GM12875 (cell line): ENCODE results near the gene TMPRSS4.

ENCODE experiments used
- H3K4me3 ChIP-seq: one replicate; pipeline ENCODE4 v1.5.1; 2011; ENCODE audit warnings: low read depth, low read length, control low read depth
- TF ChIP-seq, protein P1 (sequence below): IDR thresholded peaks from 2 replicates; pipeline ENCODE4 v1.5.1; 2011; ENCODE audit warnings: low read depth, mild to moderate bottlenecking, control low read depth, inconsistent platforms, low read length, moderate library complexity, borderline replicate concordance; ENCODE audit not compliant: insufficient read depth

TMPRSS4 gene

DNA sequence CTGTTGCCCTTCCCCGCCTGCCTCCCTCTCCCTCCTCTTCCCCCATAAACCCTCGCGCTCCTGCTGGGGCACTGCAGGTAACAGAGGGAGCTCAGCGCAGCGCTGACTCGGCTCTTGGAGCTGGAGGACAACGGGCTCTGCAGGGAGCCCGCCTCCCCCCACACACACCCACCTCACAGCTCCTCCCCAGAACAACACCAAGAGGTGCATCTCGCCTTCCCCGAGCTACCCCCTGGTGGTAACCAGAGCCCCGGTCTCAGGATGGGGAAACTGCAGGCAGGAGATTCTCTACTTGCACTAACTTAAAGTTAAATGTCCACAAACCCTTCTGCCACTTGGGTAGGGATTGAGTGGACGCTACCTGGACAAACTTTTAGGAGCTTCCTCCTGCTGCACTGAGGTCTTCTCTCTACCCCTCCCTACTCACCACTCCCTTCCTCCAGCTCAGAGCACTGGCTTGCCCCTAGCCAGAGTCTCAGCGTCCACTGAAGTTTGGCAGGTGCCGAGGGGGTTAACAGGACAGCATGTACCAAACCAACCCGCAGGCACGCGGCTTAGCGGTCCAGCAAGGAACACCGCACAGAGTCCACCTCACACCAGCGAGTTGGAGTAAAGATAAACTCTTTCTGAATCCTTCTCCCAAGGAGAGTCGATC is 79.8 kb downstream of the TMPRSS4 start:
- TF ChIP-seq, protein P1, sequence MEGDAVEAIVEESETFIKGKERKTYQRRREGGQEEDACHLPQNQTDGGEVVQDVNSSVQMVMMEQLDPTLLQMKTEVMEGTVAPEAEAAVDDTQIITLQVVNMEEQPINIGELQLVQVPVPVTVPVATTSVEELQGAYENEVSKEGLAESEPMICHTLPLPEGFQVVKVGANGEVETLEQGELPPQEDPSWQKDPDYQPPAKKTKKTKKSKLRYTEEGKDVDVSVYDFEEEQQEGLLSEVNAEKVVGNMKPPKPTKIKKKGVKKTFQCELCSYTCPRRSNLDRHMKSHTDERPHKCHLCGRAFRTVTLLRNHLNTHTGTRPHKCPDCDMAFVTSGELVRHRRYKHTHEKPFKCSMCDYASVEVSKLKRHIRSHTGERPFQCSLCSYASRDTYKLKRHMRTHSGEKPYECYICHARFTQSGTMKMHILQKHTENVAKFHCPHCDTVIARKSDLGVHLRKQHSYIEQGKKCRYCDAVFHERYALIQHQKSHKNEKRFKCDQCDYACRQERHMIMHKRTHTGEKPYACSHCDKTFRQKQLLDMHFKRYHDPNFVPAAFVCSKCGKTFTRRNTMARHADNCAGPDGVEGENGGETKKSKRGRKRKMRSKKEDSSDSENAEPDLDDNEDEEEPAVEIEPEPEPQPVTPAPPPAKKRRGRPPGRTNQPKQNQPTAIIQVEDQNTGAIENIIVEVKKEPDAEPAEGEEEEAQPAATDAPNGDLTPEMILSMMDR: no peak
- H3K4me3 ChIP-seq: no peak overlapping the region

DNA sequence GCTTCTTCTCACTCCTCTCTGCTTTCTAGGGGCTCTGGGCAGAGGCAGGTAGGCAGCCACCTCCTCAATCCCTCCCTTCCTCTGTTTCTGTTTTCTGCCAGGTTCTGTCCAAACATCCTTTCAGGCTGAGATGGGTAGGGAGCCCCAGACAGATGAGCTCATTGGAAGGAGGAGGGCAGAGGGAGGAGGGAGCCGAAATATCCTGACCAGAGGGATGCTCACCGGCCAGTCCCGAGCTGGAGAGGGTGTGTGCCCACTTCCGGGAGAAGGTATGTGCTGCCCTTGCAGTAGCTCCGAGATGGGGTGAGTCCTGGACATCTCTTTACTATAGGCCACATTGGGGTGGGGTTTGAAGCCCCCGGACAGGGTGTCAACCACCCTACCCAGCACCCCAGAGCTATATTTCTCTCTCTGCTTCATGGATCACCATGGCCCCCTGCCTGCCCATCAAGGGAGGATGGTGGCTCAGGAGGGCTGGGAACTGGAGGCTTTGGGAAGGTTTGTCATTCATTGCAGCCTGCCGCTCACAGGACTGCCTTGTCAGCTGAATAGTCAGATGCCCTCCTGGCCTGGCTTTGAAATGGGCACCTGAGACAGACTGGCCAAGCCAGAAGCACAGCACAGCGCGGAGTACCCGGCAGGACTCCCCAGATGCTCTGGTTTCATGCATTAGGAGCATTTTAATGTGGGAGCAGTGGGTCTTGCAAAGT is 80.5 kb downstream of the TMPRSS4 start:
- TF ChIP-seq, protein P1: no peak
- no peak overlapping the region for H3K4me3 ChIP-seq

DNA sequence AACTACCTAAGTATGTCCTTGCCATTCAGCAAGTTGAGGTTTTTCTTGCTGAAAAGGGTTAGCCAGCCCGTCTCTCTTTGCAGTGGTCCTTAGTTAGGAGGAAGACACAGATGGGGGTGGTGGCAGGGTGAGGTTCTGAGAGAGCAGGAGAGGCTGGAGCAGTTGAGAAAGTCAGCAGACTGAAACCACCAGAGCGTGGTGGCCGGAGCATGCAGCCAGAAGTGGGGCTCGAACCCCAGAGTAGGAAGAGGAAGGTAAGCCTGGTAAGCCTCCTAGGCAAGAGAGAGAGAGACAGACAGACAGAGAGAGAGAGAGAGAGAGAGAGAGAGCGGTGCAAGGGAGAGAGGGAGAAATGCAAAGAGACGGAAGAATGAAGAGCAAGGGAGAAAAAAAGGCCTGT is 84.9 kb downstream of the TMPRSS4 start:
- no peak overlapping the region for H3K4me3 ChIP-seq
- TF ChIP-seq, protein P1: no peak

DNA sequence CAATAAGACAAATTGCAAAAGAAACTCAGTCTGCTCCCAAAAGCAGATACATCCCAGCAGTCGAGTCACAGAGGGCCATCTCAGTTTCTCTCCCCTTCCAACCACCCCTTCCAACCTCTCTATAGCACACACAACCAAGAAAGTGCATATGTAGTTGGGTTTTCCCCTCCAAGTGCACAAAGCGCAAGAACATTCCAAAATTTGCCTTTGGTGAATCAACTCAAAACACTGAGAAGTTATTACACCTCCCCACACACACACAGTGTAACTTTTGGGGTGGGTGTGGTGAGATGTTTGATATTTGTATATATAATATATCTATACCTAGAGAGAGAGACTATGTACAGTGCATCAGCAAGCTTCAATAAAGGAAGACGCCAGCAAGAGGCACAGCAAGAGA is 86.0 kb downstream of the TMPRSS4 start:
- H3K4me3 ChIP-seq: no peak overlapping the region
- TF ChIP-seq, protein P1: no peak

DNA sequence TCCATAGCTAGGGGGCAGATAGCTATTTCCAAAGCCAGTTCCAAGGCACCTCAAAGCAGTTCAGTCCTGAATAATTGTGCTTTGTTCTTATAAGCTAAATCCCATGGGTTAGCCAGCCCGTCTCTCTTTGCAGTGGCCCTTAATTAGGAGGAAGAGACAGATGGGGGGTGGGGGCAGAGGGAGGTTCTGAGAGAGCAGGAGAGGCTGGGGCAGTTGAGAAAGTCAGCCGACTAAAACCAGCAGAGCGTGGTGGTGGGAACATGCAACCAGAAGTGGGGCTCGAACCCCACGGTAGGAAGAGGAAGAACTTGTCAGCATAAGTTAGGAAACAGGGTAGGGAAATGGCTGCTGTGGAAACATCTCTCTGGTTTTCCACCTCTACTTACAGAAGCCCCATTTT is 86.6 kb downstream of the TMPRSS4 start:
- TF ChIP-seq, protein P1: no peak
- H3K4me3 ChIP-seq: no peak overlapping the region

DNA sequence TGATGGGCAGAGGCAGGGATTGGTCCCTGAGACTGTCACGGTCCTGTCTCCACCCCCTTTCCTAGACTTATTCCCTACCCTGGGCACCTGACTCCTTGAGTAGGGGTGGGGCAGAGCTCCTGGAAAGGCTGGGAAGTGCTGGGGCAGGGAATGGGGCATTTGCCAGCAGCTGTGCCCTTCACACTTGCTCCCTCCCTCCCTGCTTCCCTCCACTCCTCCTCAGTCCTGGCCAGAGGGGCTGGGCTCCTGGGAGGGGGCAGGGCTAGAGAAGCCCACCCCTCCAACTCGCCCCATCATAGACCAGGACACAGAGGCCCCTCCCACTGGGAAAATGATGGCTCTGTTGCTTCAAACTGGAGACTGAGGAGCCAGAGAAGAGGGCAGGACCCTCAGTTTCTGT is 88.0 kb downstream of the TMPRSS4 start:
- TF ChIP-seq, protein P1: no peak
- no peak overlapping the region for H3K4me3 ChIP-seq

DNA sequence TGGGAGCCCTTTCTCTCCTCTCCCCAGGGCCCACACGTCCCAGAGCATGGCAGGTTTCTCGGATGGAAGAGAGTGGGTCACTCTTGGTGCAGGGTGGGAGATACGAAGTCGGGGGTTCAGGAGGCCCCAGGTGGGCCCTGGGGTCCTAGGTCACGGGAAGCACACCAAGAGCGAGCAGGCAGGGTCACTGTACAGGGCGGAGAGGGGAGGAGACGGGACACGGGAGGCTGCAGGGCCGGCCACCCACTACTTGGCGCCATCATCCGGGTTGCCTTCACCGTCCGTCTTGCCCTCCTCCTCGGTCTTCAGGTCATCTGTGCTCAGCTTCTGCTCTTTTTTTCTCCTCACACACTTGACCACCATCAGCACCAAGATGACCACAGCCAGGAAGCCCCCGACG is 89.8 kb downstream of the TMPRSS4 start:
- H3K4me3 ChIP-seq: no peak overlapping the region
- TF ChIP-seq, protein P1: no peak
